ENCODE measurements around the gene NCOA7. TPM values are rescaled to one million over a fixed set of nuclear protein-coding genes. Genes with fewer than 3 reads are reported as not detected.

Gene NCOA7
- total RNA-seq, 1 experiment from 2014 or later = 37.3 TPM

- DNase-seq (ENCODE audit: low read depth, low spot score) (no peak), ATAC-seq (no peak)
- ChIA-PET POLR2A (no interaction called here), CTCF (interaction anchor here (2.2 kb wide), 1 partner anchor 43 kb away, joined by 4 read pairs; the partner anchor contains the start of gene HINT3)
- TF ChIP-seq SIN3A (IDR thresholded peaks at IDR 0.05; ENCODE audit: borderline replicate concordance, insufficient read depth, low read depth, low read length) = no peak
- no peak for TF ChIP-seq CTCF (IDR thresholded peaks at IDR 0.05)
- TF ChIP-seq TCF7L2 (IDR thresholded peaks at IDR 0.05; ENCODE audit: low read depth, low read length) = no peak
- TF ChIP-seq REST (IDR thresholded peaks at IDR 0.05; ENCODE audit: insufficient read depth in 1 of 2, low read depth in 2 of 2, low read length in 1 of 2) = no peak
- no peak for TF ChIP-seq POLR2AphosphoS5 (IDR thresholded peaks at IDR 0.05; ENCODE audit: low read depth, low read length)
- Histone ChIP-seq H3K27me3 (ENCODE audit: control insufficient read depth, insufficient read depth, low read length) (no peaks in the 10 kb centered on the region), H3K4me3 (ENCODE audit: low read depth in 2 of 2, low read length in 2 of 2) (no peak overlapping the region), H3K27ac (ENCODE audit: low read length) (no peak overlapping the region), H3K9me3 (ENCODE audit: control insufficient read depth, insufficient read depth, low read depth, low read length) (no peaks in the 10 kb centered on the region), H3K36me3 (ENCODE audit: control insufficient read depth, insufficient read depth, low read length) (peaks cover 6% of the 10 kb centered on the region; the same call in 1 of the 2 replicates), H3K4me1 (ENCODE audit: control insufficient read depth, insufficient read depth, low read length) (no peaks in the 10 kb centered on the region)
- no TSS peak for BruUV-seq (replicated peaks)
- intact Hi-C loops (cut with micrococcal nuclease; ENCODE audit: unreplicated experiment) = no loop called here
- in situ Hi-C loops (cut with HindIII; ENCODE audit: low pct_unique_long_range_greater_than_20kb, low sequenced_read_pairs) = no loop called here
Observed at GRCh38 chr6:125913145-125913544, 122.4 kb downstream of the NCOA7 start.

GRCh38 chr6:125913864-125914351 is 123.1 kb downstream of the NCOA7 start:
- CTCF ChIA-PET = interaction anchor here (2.2 kb wide), 1 partner anchor 43 kb away, joined by 4 read pairs; the partner anchor contains the start of gene HINT3
- no peak overlapping the region for H3K27ac ChIP-seq (ENCODE audit: low read length)
- 0 out of 2 replicates have a peak, but pooled peaks cover 3% of the 10 kb centered on the region for H3K4me1 ChIP-seq (ENCODE audit: control insufficient read depth, insufficient read depth, low read length)
- TF ChIP-seq REST (IDR thresholded peaks at IDR 0.05; ENCODE audit: insufficient read depth in 1 of 2, low read depth in 2 of 2, low read length in 1 of 2) = no peak
- TF ChIP-seq SIN3A (IDR thresholded peaks at IDR 0.05; ENCODE audit: borderline replicate concordance, insufficient read depth, low read depth, low read length) = no peak
- TF ChIP-seq POLR2AphosphoS5 (IDR thresholded peaks at IDR 0.05; ENCODE audit: low read depth, low read length) = no peak
- TF ChIP-seq TCF7L2 (IDR thresholded peaks at IDR 0.05; ENCODE audit: low read depth, low read length) = no peak
- no peak for TF ChIP-seq CTCF (IDR thresholded peaks at IDR 0.05)
- intact Hi-C loops (cut with micrococcal nuclease; ENCODE audit: unreplicated experiment) = no loop called here
- BruUV-seq (replicated peaks) = no TSS peak
- peak; percentile 77; the same call in 1 of the 2 replicates for ATAC-seq
- peak; percentile 41 for DNase-seq (ENCODE audit: low read depth, low spot score)
- in situ Hi-C loops (cut with HindIII; ENCODE audit: low pct_unique_long_range_greater_than_20kb, low sequenced_read_pairs) = no loop called here
- no peak overlapping the region for H3K4me3 ChIP-seq (ENCODE audit: low read depth in 2 of 2, low read length in 2 of 2)
- H3K36me3 ChIP-seq (ENCODE audit: control insufficient read depth, insufficient read depth, low read length) = peaks cover 6% of the 10 kb centered on the region; the same call in 1 of the 2 replicates
- H3K27me3 ChIP-seq (ENCODE audit: control insufficient read depth, insufficient read depth, low read length) = no peaks in the 10 kb centered on the region
- no peaks in the 10 kb centered on the region for H3K9me3 ChIP-seq (ENCODE audit: control insufficient read depth, insufficient read depth, low read depth, low read length)
- POLR2A ChIA-PET = no interaction called here

Measured in Panc1 (cell line).